Hematopoietic multipotent progenitor cell treated with erythropoietin and hydrocortisone succinate and interleukin-3 and kit ligand, for 4 days (in vitro differentiated cells): ENCODE measurements around the gene TRMT112.

Experiments used
- DNase-seq: peaks from one replicate; pipeline ENCODE4 v3.0.0-alpha.2; 2015

Gene TRMT112

GRCh38 chr11:64268025-64268892 is 49.1 kb downstream of the TRMT112 start:
- DNase-seq: peak; percentile 76

DNA sequence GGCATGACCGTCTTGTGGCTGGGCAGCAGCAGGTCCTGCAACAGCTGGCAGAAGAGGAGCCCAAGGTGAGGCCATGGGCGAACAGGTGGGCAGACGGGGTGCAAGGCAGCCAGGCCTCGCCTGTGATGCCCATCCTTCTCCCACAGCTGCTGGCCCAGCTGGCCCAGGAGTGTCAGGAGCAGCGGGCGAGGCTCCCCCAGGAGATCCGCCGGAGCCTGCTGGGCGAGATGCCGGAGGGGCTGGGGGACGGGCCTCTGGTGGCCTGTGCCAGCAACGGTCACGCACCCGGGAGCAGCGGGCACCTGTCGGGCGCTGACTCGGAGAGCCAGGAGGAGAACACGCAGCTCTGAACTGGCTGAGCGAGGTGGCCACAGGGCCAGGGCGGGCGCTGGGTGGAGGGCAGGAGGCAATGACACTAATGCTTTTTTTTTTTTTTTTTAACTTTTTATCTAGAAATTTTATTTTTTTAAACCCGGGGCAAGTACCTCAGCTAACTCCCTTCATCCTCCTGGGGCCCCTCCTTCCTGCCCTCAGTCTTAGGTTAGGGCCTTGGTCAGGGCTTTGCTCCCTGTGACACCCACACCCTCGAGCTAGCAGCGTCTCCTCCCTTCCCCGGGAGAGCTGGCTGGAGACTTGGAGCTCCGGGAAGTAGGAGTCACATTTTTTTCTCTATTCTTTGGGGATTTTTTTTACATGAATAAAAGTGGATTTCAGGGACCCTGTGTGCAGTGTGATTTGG is 50.0 kb downstream of the TRMT112 start:
- DNase-seq: no peak
